Caco-2 (cell line): ENCODE measurements around the gene SLC27A4. TPM values are rescaled to one million over a fixed set of nuclear protein-coding genes. Genes with fewer than 3 reads are reported as not detected.

Source experiments
- BruUV-seq: library from RNA; stranded (reverse); fragments of 400-500 nt; replicated peaks from 2 replicates; lab custom pipeline; 2021; lab: Mats Ljungman, UMichigan
- CTCF ChIA-PET: fragments of 300-600 bp; sonication (Branson Sonifier 250); formaldehyde crosslinking; loops from one replicate; lab custom pipeline; 2022; ENCODE audit warnings: antibody characterized with exemption; lab: Charles Lee
- POLR2A ChIA-PET: fragments of 300-600 bp; sonication (Branson Sonifier 250); formaldehyde crosslinking; loops from one replicate; lab custom pipeline; 2022; ENCODE audit warnings: antibody characterized with exemption; lab: Charles Lee
- DNase-seq, 2 experiments: peaks; one replicate each; pipeline versions ENCODE4 v3.0.0 to v3.0.0-alpha.2; 2020 to 2022
- H3K27me3 ChIP-seq: replicated peaks from 2 replicates; pipeline ENCODE4 v1.6.0; 2011; ENCODE audit warnings: low read length; ENCODE audit not compliant: control insufficient read depth, insufficient read depth
- H3K36me3 ChIP-seq: 2 replicates; pipeline ENCODE4 v1.5.1; 2011; ENCODE audit warnings: low read length; ENCODE audit not compliant: control insufficient read depth, insufficient read depth
- H3K4me1 ChIP-seq: fragments of 250-450 bp; sonication (Bioruptor Pico); 2 replicates; pipeline ENCODE4 v1.5.1; 2020; ENCODE audit warnings: mild to moderate bottlenecking
- H3K4me3 ChIP-seq: 2 replicates; pipeline ENCODE4 v1.5.1; 2011; ENCODE audit warnings: low read depth, mild to moderate bottlenecking, control low read depth, low read length
- H3K9me3 ChIP-seq: fragments of 250-450 bp; sonication (Bioruptor Pico); 2 replicates; pipeline ENCODE4 v1.5.1; 2020; ENCODE audit warnings: mild to moderate bottlenecking, moderate library complexity
- H3K27ac Mint-ChIP-seq: one replicate; pipeline ENCODE4 v1.8.0; 2022; ENCODE audit warnings: mixed read lengths; ENCODE audit not compliant: unreplicated experiment
- H3K27me3 Mint-ChIP-seq: one replicate; pipeline ENCODE4 v1.8.0; 2022; ENCODE audit warnings: mixed read lengths; ENCODE audit not compliant: insufficient read depth, unreplicated experiment
- H3K36me3 Mint-ChIP-seq: one replicate; pipeline ENCODE4 v1.8.0; 2022; ENCODE audit warnings: mild to moderate bottlenecking, mixed read lengths; ENCODE audit not compliant: insufficient read depth, unreplicated experiment
- H3K4me1 Mint-ChIP-seq: one replicate; pipeline ENCODE4 v1.8.0; 2022; ENCODE audit warnings: low read depth, mixed read lengths; ENCODE audit not compliant: unreplicated experiment
- H3K4me3 Mint-ChIP-seq: one replicate; pipeline ENCODE4 v1.8.0; 2022; ENCODE audit warnings: mild to moderate bottlenecking, moderate library complexity, mixed read lengths; ENCODE audit not compliant: unreplicated experiment
- H3K9me3 Mint-ChIP-seq: one replicate; pipeline ENCODE4 v1.8.0; 2022; ENCODE audit warnings: mixed read lengths; ENCODE audit not compliant: unreplicated experiment
- intact Hi-C: fragments of 100-400 bp; cut with micrococcal nuclease; formaldehyde crosslinking; loops from one replicate; pipeline ENCODE4 v1.10.0; 2022; ENCODE audit not compliant: unreplicated experiment
- total RNA-seq: library from RNA; stranded (reverse); gene quantifications from 2 replicates; pipeline ENCODE4 v1.2.3, GENCODE V29; 2022
- TF ChIP-seq, protein P1 (sequence below), 2 experiments: fragments of 200-600 bp in 1 of 2; IDR thresholded peaks; 1 replicate in 1 of 2; 2 replicates in 1 of 2; pipeline versions ENCODE4 v1.5.1 to v1.8.0; 2011 to 2022; ENCODE audit warnings: antibody characterized with exemption in 1 of 2, control low read depth in 1 of 2, inconsistent platforms in 1 of 2, low read depth in 1 of 2, low read length in 1 of 2, mild to moderate bottlenecking in 1 of 2, moderate library complexity in 1 of 2; ENCODE audit not compliant: insufficient read depth in 1 of 2, severe bottlenecking in 1 of 2, unreplicated experiment in 1 of 2

Gene SLC27A4
- total RNA-seq, 1 experiment from 2014 or later, result 22.8 TPM

DNA sequence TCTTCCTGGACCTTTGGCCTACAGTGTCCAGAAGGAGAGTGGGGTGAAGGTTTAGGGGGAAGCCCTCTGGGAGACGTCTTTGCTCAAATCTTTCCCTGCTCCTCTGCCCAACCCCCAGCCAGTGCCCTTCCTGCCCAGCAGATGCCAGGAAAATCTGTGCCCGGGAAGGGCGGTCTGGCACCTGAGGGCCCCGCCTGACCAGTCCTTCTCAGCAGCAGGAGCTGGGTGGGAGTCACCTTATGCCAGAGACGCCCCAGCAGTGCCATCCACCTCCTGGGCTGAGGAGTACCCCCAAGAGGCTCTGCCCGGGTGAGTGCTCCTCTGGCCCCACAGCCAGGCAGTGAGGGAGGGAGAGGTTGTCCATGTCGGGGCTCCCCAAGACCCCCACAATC is 65.4 kb downstream of the SLC27A4 start:
- H3K9me3 Mint-ChIP-seq, result no peaks in the 10 kb centered on the region
- H3K36me3 ChIP-seq, result no peaks in the 10 kb centered on the region
- ChIA-PET POLR2A (no interaction called here), CTCF (no interaction called here)
- peak overlapping the region; percentile 46 for H3K27ac Mint-ChIP-seq
- TF ChIP-seq, protein P1, sequence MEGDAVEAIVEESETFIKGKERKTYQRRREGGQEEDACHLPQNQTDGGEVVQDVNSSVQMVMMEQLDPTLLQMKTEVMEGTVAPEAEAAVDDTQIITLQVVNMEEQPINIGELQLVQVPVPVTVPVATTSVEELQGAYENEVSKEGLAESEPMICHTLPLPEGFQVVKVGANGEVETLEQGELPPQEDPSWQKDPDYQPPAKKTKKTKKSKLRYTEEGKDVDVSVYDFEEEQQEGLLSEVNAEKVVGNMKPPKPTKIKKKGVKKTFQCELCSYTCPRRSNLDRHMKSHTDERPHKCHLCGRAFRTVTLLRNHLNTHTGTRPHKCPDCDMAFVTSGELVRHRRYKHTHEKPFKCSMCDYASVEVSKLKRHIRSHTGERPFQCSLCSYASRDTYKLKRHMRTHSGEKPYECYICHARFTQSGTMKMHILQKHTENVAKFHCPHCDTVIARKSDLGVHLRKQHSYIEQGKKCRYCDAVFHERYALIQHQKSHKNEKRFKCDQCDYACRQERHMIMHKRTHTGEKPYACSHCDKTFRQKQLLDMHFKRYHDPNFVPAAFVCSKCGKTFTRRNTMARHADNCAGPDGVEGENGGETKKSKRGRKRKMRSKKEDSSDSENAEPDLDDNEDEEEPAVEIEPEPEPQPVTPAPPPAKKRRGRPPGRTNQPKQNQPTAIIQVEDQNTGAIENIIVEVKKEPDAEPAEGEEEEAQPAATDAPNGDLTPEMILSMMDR (IDR thresholded peaks at IDR 0.05; ENCODE audit: insufficient read depth in 1 of 2, low read depth in 1 of 2, low read length in 1 of 2, severe bottlenecking in 1 of 2, unreplicated experiment in 1 of 2), result no peak
- no peaks in the 10 kb centered on the region for H3K27me3 Mint-ChIP-seq
- H3K4me1 ChIP-seq, result no peaks in the 10 kb centered on the region
- H3K36me3 Mint-ChIP-seq, result no peaks in the 10 kb centered on the region
- H3K4me1 Mint-ChIP-seq, result no peaks in the 10 kb centered on the region
- H3K4me3 ChIP-seq, result no peak overlapping the region
- H3K27me3 ChIP-seq, result no peaks in the 10 kb centered on the region
- no peak for DNase-seq
- H3K4me3 Mint-ChIP-seq, result no peak overlapping the region
- intact Hi-C loops, result no loop called here
- no peaks in the 10 kb centered on the region for H3K9me3 ChIP-seq
- BruUV-seq, result no TSS peak

DNA sequence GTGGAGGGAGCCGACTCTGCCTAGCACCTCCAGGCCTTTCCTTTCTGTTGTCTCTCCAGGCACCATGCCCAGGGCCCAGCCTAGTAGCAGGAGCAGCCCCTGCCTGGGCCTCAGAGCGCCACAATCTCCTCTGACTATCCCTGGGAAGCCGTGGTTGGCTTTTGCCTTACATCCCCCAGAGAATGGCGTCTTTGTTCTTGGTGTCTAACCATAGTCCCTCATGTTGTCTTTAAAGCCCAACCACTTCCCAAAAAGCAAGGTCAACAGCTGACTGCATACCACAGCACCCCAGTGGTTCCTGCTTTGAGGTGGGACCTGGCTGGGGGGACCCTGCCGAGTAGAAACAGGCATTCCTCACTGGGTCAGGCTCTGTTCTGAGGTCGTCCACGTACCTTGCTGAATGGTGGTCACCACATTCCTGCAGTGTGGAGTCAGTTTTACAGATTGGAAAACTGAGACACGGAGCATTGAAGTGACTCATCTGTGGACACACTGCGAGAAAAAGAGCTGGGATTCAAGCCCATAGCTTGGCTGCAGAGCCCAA is 66.6 kb downstream of the SLC27A4 start:
- H3K27me3 ChIP-seq, result no peaks in the 10 kb centered on the region
- H3K4me3 Mint-ChIP-seq, result no peak overlapping the region
- CTCF ChIA-PET, result interaction anchor here (0.7 kb wide), 1 partner anchor 217 kb away, joined by 4 read pairs; no protein-coding TSS in a partner anchor
- H3K9me3 Mint-ChIP-seq, result no peaks in the 10 kb centered on the region
- H3K4me3 ChIP-seq, result no peak overlapping the region
- intact Hi-C loops, result no loop called here
- no peaks in the 10 kb centered on the region for H3K36me3 Mint-ChIP-seq
- H3K27ac Mint-ChIP-seq, result no peak overlapping the region
- H3K9me3 ChIP-seq, result no peaks in the 10 kb centered on the region
- H3K4me1 Mint-ChIP-seq, result no peaks in the 10 kb centered on the region
- no peaks in the 10 kb centered on the region for H3K27me3 Mint-ChIP-seq
- TF ChIP-seq, protein P1 (IDR thresholded peaks at IDR 0.05; ENCODE audit: insufficient read depth in 1 of 2, low read depth in 1 of 2, low read length in 1 of 2, severe bottlenecking in 1 of 2, unreplicated experiment in 1 of 2), result no peak
- POLR2A ChIA-PET, result no interaction called here
- no peak for DNase-seq
- H3K4me1 ChIP-seq, result no peaks in the 10 kb centered on the region
- H3K36me3 ChIP-seq, result no peaks in the 10 kb centered on the region
- BruUV-seq, result no TSS peak

DNA sequence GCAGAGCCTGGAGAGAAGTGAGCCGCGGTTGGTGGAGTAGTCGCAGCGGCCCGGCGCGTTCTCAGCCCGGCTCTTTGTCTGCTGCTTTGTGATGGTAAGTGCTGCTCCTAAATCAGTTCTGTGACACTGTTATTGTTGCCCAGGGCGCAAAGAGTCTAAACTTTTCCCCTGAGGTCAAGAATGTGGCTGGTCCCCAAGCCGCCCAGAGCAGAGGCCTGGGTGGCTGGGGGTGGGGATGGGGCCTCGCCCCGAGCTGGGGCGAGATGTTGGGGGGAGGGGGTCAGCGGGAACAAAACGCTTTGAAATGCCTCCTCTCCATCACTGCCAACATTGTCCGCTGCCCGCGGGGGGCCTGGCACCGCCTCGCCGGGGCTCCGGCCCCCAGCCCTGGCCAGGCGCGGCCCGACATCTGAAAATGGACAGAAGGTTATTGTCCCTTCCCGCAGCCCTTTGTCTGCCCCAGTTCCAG is 68.7 kb downstream of the SLC27A4 start:
- no peaks in the 10 kb centered on the region for H3K9me3 ChIP-seq
- no peaks in the 10 kb centered on the region for H3K27me3 Mint-ChIP-seq
- H3K4me3 Mint-ChIP-seq, result no peak overlapping the region
- H3K36me3 ChIP-seq, result no peaks in the 10 kb centered on the region
- no peaks in the 10 kb centered on the region for H3K36me3 Mint-ChIP-seq
- BruUV-seq, result no TSS peak
- no peak for DNase-seq
- ChIA-PET POLR2A (no interaction called here), CTCF (interaction anchor here (1.3 to 4.5 kb wide), 2 partner anchors 47 to 68 kb away, joined by 3 to 31 read pairs; no protein-coding TSS in a partner anchor)
- no peak overlapping the region for H3K27ac Mint-ChIP-seq
- H3K4me1 ChIP-seq, result no peaks in the 10 kb centered on the region
- intact Hi-C loops, result no loop called here
- H3K4me3 ChIP-seq, result no peak overlapping the region
- H3K4me1 Mint-ChIP-seq, result no peaks in the 10 kb centered on the region
- TF ChIP-seq, protein P1 (IDR thresholded peaks at IDR 0.05; ENCODE audit: insufficient read depth in 1 of 2, low read depth in 1 of 2, low read length in 1 of 2, severe bottlenecking in 1 of 2, unreplicated experiment in 1 of 2), result no peak
- no peaks in the 10 kb centered on the region for H3K27me3 ChIP-seq
- no peaks in the 10 kb centered on the region for H3K9me3 Mint-ChIP-seq
